Measurements from ENCODE around the gene TUBA8. TPM values are rescaled to one million over a fixed set of nuclear protein-coding genes. Genes with fewer than 3 reads are reported as not detected.

The TUBA8 gene
- total RNA-seq, 1 experiment from 2014 or later = 1.3 TPM

DNA sequence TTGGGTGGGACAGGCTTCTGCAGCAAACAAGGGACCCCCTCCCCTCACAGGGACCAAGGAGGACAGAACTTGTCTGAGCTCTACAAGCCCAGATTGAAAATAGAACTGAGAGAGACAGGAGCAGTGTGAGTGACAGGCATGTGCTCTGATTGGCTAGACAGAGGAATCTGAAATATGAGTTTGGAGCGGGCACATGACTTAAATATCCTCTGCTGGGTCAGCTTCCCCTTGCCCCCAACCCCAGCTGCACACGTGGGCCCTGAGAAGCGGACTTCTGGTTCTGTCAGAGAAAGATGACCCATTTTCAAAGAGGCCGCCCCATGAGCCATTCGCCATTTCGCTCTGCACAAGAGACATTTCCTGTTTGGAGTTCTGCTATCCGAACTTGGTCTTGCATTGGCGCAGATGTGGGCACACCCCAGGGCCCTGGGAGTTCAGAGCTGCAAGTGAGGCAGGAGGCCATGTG lies 5.3 kb downstream of the TUBA8 start:
- intact Hi-C loops (cut with micrococcal nuclease; ENCODE audit: unreplicated experiment) (no loop called here), in situ Hi-C loops (cut with HindIII; ENCODE audit: low pct_unique_long_range_greater_than_20kb, low sequenced_read_pairs) (no loop called here)
- H3K9me3 ChIP-seq (ENCODE audit: control insufficient read depth, insufficient read depth, low read depth, low read length) = no peaks in the 10 kb centered on the region
- no peak for ATAC-seq
- no peak overlapping the region for H3K4me3 ChIP-seq (ENCODE audit: low read depth in 2 of 2, low read length in 2 of 2)
- ChIA-PET POLR2A (interaction anchor here (0.6 kb wide), 1 partner anchor 29 kb away, joined by 5 read pairs; no protein-coding TSS in a partner anchor), CTCF (no interaction called here)
- H3K36me3 ChIP-seq (ENCODE audit: control insufficient read depth, insufficient read depth, low read length) = no peaks in the 10 kb centered on the region
- no peaks in the 10 kb centered on the region for H3K27me3 ChIP-seq (ENCODE audit: control insufficient read depth, insufficient read depth, low read length)
- no TSS peak for BruUV-seq (replicated peaks)
- H3K27ac ChIP-seq (ENCODE audit: low read length) = no peak overlapping the region
- no peak for DNase-seq (ENCODE audit: low read depth, low spot score)
- no peaks in the 10 kb centered on the region; the same call in 1 of the 2 replicates for H3K4me1 ChIP-seq (ENCODE audit: control insufficient read depth, insufficient read depth, low read length)
- TF ChIP-seq CTCF (IDR thresholded peaks at IDR 0.05) = no peak
- no peak for TF ChIP-seq SIN3A (IDR thresholded peaks at IDR 0.05; ENCODE audit: borderline replicate concordance, insufficient read depth, low read depth, low read length)
- TF ChIP-seq, protein P1, sequence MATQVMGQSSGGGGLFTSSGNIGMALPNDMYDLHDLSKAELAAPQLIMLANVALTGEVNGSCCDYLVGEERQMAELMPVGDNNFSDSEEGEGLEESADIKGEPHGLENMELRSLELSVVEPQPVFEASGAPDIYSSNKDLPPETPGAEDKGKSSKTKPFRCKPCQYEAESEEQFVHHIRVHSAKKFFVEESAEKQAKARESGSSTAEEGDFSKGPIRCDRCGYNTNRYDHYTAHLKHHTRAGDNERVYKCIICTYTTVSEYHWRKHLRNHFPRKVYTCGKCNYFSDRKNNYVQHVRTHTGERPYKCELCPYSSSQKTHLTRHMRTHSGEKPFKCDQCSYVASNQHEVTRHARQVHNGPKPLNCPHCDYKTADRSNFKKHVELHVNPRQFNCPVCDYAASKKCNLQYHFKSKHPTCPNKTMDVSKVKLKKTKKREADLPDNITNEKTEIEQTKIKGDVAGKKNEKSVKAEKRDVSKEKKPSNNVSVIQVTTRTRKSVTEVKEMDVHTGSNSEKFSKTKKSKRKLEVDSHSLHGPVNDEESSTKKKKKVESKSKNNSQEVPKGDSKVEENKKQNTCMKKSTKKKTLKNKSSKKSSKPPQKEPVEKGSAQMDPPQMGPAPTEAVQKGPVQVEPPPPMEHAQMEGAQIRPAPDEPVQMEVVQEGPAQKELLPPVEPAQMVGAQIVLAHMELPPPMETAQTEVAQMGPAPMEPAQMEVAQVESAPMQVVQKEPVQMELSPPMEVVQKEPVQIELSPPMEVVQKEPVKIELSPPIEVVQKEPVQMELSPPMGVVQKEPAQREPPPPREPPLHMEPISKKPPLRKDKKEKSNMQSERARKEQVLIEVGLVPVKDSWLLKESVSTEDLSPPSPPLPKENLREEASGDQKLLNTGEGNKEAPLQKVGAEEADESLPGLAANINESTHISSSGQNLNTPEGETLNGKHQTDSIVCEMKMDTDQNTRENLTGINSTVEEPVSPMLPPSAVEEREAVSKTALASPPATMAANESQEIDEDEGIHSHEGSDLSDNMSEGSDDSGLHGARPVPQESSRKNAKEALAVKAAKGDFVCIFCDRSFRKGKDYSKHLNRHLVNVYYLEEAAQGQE (IDR thresholded peaks at IDR 0.05; ENCODE audit: insufficient read depth in 1 of 2, low read depth in 2 of 2, low read length in 1 of 2) = no peak
- TF ChIP-seq POLR2AphosphoS5 (IDR thresholded peaks at IDR 0.05; ENCODE audit: low read depth, low read length) = no peak
- TF ChIP-seq TCF7L2 (IDR thresholded peaks at IDR 0.05; ENCODE audit: low read depth, low read length) = no peak

GRCh38 chr22:18116634-18117033 lies 6.0 kb downstream of the TUBA8 start:
- no peaks in the 10 kb centered on the region for H3K9me3 ChIP-seq (ENCODE audit: control insufficient read depth, insufficient read depth, low read depth, low read length)
- ChIA-PET POLR2A (no interaction called here), CTCF (no interaction called here)
- no peak overlapping the region for H3K27ac ChIP-seq (ENCODE audit: low read length)
- ATAC-seq = no peak
- DNase-seq (ENCODE audit: low read depth, low spot score) = no peak
- no peaks in the 10 kb centered on the region for H3K4me1 ChIP-seq (ENCODE audit: control insufficient read depth, insufficient read depth, low read length)
- no TSS peak for BruUV-seq (replicated peaks)
- intact Hi-C loops (cut with micrococcal nuclease; ENCODE audit: unreplicated experiment) = no loop called here
- no peaks in the 10 kb centered on the region for H3K27me3 ChIP-seq (ENCODE audit: control insufficient read depth, insufficient read depth, low read length)
- no peaks in the 10 kb centered on the region for H3K36me3 ChIP-seq (ENCODE audit: control insufficient read depth, insufficient read depth, low read length)
- H3K4me3 ChIP-seq (ENCODE audit: low read depth in 2 of 2, low read length in 2 of 2) = no peak overlapping the region
- TF ChIP-seq POLR2AphosphoS5 (IDR thresholded peaks at IDR 0.05; ENCODE audit: low read depth, low read length) = no peak
- TF ChIP-seq TCF7L2 (IDR thresholded peaks at IDR 0.05; ENCODE audit: low read depth, low read length) = no peak
- TF ChIP-seq CTCF (IDR thresholded peaks at IDR 0.05) = no peak
- TF ChIP-seq, protein P1 (IDR thresholded peaks at IDR 0.05; ENCODE audit: insufficient read depth in 1 of 2, low read depth in 2 of 2, low read length in 1 of 2) = no peak
- no peak for TF ChIP-seq SIN3A (IDR thresholded peaks at IDR 0.05; ENCODE audit: borderline replicate concordance, insufficient read depth, low read depth, low read length)
- in situ Hi-C loops (cut with HindIII; ENCODE audit: low pct_unique_long_range_greater_than_20kb, low sequenced_read_pairs) = no loop called here
